Smooth muscle cell (in vitro differentiated cells): ENCODE measurements around the gene ADGRG6. TPM values are rescaled to one million over a fixed set of nuclear protein-coding genes. Genes with fewer than 3 reads are reported as not detected.

Experiments
- DNase-seq: peaks from one replicate; lab custom pipeline; 2025; ENCODE audit not compliant: unreplicated experiment; lab: John Stamatoyannopoulos, UW
- H2AFZ ChIP-seq: fragments of 200-600 bp; sonication (generic); 2 replicates; pipeline ENCODE4 v1.6.0; 2016; ENCODE audit warnings: antibody characterized with exemption, low read depth, mild to moderate bottlenecking
- H3F3A ChIP-seq: fragments of 200-600 bp; sonication (generic); 2 replicates; pipeline ENCODE4 v1.6.0; 2017; ENCODE audit warnings: antibody characterized with exemption, low read depth
- H3K27ac ChIP-seq: fragments of 200-600 bp; sonication (generic); 2 replicates; pipeline ENCODE4 v1.5.1; 2016; ENCODE audit warnings: low read depth, mild to moderate bottlenecking
- H3K27me3 ChIP-seq: fragments of 200-600 bp; sonication (generic); 2 replicates; pipeline ENCODE4 v1.6.1; 2016; ENCODE audit warnings: low read depth, mild to moderate bottlenecking
- H3K36me3 ChIP-seq: fragments of 200-600 bp; sonication (generic); 2 replicates; pipeline ENCODE4 v1.5.1; 2016; ENCODE audit warnings: low read depth
- H3K4me1 ChIP-seq: fragments of 200-600 bp; sonication (generic); 2 replicates; pipeline ENCODE4 v1.5.1; 2016; ENCODE audit warnings: low read depth
- H3K4me2 ChIP-seq: fragments of 200-600 bp; sonication (generic); 2 replicates; pipeline ENCODE4 v1.6.0; 2016; ENCODE audit warnings: mild to moderate bottlenecking
- H3K4me3 ChIP-seq: fragments of 200-600 bp; sonication (generic); 2 replicates; pipeline ENCODE4 v1.5.1; 2016; ENCODE audit warnings: mild to moderate bottlenecking
- H3K79me2 ChIP-seq: fragments of 200-600 bp; sonication (generic); 2 replicates; pipeline ENCODE4 v1.6.0; 2016; ENCODE audit warnings: low read depth, mild to moderate bottlenecking
- H3K9ac ChIP-seq: fragments of 200-600 bp; sonication (generic); 2 replicates; pipeline ENCODE4 v1.6.0; 2016; ENCODE audit warnings: low read depth
- H3K9me3 ChIP-seq: fragments of 200-600 bp; sonication (generic); replicated peaks from 2 replicates; pipeline ENCODE4 v1.5.1; 2016; ENCODE audit warnings: low read depth
- H4K20me1 ChIP-seq: fragments of 200-600 bp; sonication (generic); 2 replicates; pipeline ENCODE4 v1.6.0; 2016; ENCODE audit warnings: low read depth
- WGBS: methylation state at CpG from one replicate; pipeline ENCODE4 v1.1.7; 2016; ENCODE audit warnings: low lambda C conversion rate; 5-methylcytosine and 5-hydroxymethylcytosine counted together
- polyA plus RNA-seq: library from polyadenylated mRNA; unstranded; fragments of >200 nt; fragmentation: Nextera tagmentation; extraction: Ambion mirVana; gene quantifications from 2 replicates; pipeline ENCODE4 v1.2.1, GENCODE V29; 2016
- total RNA-seq: library from RNA; depleted of rRNA; stranded (reverse); fragments of >200 nt; gene quantifications from 2 replicates; pipeline ENCODE4 v1.2.3, GENCODE V29; 2014
- TF ChIP-seq, protein P1 (sequence below): fragments of 200-600 bp; sonication (generic); IDR thresholded peaks from 2 replicates; pipeline ENCODE4 v1.5.1; 2017; ENCODE audit warnings: borderline replicate concordance, mild to moderate bottlenecking, antibody characterized with exemption; ENCODE audit not compliant: insufficient read depth, poor library complexity, severe bottlenecking

ADGRG6 gene
- total and polyA plus RNA-seq, 2 experiments from 2014 or later: 0.77 to 14.2 TPM

DNA sequence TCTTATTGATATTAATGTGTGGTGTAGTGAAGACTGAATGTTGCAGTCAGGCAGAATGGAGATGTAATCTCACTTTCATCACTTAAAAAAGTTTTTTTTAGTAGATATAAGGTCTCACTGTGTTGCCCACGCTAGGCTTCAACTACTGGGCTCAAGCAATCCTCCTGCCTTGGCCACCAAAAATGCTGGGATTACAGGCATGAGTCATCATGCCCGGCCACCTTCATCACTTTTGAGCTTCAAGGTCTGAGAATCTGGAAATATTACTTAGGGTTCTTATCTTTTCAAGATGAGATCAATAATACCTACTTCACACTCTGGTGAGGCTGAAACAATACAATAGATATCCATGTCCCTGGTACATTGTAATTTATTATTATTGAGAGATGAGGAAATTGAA, 31.6 kb downstream of the ADGRG6 start:
- Histone ChIP-seq H3F3A (no peaks in the 10 kb centered on the region), H2AFZ (no peak overlapping the region), H3K4me3 (no peak overlapping the region), H3K4me1 (peaks cover 12% of the 10 kb centered on the region), H3K9ac (no peak overlapping the region), H3K4me2 (no peak overlapping the region), H3K27ac (no peak overlapping the region), H3K27me3 (no peaks in the 10 kb centered on the region), H4K20me1 (no peaks in the 10 kb centered on the region), H3K36me3 (no peaks in the 10 kb centered on the region), H3K9me3 (no peaks in the 10 kb centered on the region), H3K79me2 (no peaks in the 10 kb centered on the region)
- no peak for DNase-seq
- TF ChIP-seq, protein P1, sequence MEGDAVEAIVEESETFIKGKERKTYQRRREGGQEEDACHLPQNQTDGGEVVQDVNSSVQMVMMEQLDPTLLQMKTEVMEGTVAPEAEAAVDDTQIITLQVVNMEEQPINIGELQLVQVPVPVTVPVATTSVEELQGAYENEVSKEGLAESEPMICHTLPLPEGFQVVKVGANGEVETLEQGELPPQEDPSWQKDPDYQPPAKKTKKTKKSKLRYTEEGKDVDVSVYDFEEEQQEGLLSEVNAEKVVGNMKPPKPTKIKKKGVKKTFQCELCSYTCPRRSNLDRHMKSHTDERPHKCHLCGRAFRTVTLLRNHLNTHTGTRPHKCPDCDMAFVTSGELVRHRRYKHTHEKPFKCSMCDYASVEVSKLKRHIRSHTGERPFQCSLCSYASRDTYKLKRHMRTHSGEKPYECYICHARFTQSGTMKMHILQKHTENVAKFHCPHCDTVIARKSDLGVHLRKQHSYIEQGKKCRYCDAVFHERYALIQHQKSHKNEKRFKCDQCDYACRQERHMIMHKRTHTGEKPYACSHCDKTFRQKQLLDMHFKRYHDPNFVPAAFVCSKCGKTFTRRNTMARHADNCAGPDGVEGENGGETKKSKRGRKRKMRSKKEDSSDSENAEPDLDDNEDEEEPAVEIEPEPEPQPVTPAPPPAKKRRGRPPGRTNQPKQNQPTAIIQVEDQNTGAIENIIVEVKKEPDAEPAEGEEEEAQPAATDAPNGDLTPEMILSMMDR: no peak
- WGBS: 44% methylated on average over 2 of the region's 2 CpGs

DNA sequence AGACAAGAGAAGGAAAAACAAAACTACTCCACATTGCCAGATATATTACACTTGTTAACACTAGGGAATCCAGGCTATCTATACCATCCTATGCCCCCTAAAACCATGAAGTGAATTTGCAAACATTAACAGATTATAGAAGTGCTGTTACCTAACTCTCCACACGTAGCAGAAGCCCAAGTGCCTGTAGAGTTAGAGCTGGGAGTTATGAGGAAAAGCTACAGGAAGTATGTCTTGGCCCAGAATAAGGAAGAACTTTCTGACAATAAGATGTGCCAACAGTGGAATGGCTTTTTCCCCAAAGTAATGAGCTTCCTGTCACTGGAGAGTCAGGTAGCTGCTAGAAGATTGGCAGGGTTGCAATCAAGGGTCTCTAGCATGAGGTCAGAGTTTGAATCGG, 32.5 kb downstream of the ADGRG6 start:
- no peaks in the 10 kb centered on the region for H3F3A ChIP-seq
- TF ChIP-seq, protein P1: no peak
- H2AFZ ChIP-seq: no peak overlapping the region
- H3K27ac ChIP-seq: no peak overlapping the region
- no peak overlapping the region for H3K4me3 ChIP-seq
- H3K36me3 ChIP-seq: no peaks in the 10 kb centered on the region
- H4K20me1 ChIP-seq: no peaks in the 10 kb centered on the region
- H3K79me2 ChIP-seq: no peaks in the 10 kb centered on the region
- 88% methylated on average over 2 of the region's 2 CpGs for WGBS
- no peak for DNase-seq
- H3K27me3 ChIP-seq: no peaks in the 10 kb centered on the region
- no peaks in the 10 kb centered on the region for H3K9me3 ChIP-seq
- no peak overlapping the region for H3K4me2 ChIP-seq
- H3K9ac ChIP-seq: no peak overlapping the region
- H3K4me1 ChIP-seq: peaks cover 12% of the 10 kb centered on the region

DNA sequence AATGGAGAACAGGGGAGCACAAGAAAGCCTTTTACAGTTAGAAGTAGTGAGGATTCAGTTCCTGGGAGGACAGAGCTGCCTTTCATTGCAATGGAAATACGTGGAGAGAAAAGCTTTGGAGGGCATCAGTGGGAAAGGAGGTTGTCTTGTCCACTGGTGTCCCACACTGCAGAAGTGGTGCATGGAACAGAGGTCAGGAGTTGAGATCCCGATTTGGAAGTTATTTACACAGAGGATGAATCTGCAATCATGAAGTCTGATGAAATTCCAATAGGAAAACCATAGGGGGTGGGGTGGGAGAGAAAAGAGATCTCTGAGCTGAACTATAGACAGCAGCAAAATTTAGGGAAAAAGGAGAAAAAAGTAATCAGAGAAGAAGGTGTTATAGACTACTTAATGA, 33.6 kb downstream of the ADGRG6 start:
- no peaks in the 10 kb centered on the region for H3F3A ChIP-seq
- H3K27me3 ChIP-seq: no peaks in the 10 kb centered on the region
- H3K79me2 ChIP-seq: no peaks in the 10 kb centered on the region
- no peak overlapping the region for H3K4me2 ChIP-seq
- DNase-seq: no peak
- no peaks in the 10 kb centered on the region for H3K9me3 ChIP-seq
- H3K9ac ChIP-seq: no peak overlapping the region
- H2AFZ ChIP-seq: peak overlapping the region; percentile 16
- TF ChIP-seq, protein P1: no peak
- no peaks in the 10 kb centered on the region for H3K36me3 ChIP-seq
- H3K27ac ChIP-seq: no peak overlapping the region
- H4K20me1 ChIP-seq: no peaks in the 10 kb centered on the region
- H3K4me1 ChIP-seq: peaks cover 12% of the 10 kb centered on the region
- no peak overlapping the region for H3K4me3 ChIP-seq
- 93% methylated on average over 2 of the region's 2 CpGs for WGBS

DNA sequence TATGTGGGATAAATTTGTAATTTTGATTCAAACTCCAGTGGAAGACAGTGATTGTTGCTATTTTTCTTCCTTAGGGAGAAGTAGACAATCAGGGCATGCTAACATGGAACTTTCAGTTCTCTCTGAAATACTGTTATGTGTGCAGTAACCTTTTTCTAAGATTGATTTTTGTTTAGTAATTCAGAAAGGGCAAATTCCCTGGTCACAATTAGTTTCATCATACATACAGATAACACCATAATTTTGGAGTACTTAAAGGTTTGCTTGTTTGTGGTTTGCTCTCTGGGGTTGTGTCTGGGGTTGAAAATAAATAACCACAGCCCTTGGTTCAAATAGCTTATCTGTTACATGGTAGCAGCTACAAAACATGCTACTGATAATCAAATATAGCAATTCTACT, 34.4 kb downstream of the ADGRG6 start:
- no peaks in the 10 kb centered on the region for H3F3A ChIP-seq
- no peaks in the 10 kb centered on the region for H4K20me1 ChIP-seq
- H3K27ac ChIP-seq: no peak overlapping the region
- H3K9me3 ChIP-seq: no peaks in the 10 kb centered on the region
- peaks cover 7% of the 10 kb centered on the region for H3K4me1 ChIP-seq
- TF ChIP-seq, protein P1: no peak
- no peak overlapping the region for H3K4me2 ChIP-seq
- no peak overlapping the region for H3K9ac ChIP-seq
- DNase-seq: no peak
- H3K36me3 ChIP-seq: no peaks in the 10 kb centered on the region
- peak overlapping the region; percentile 16 for H2AFZ ChIP-seq
- no peak overlapping the region for H3K4me3 ChIP-seq
- no peaks in the 10 kb centered on the region for H3K27me3 ChIP-seq
- no peaks in the 10 kb centered on the region for H3K79me2 ChIP-seq
